HEK293 (cell line): ENCODE results near the gene OR5AK2.

Source experiments
- CTCF ChIA-PET: fragments of 350-600 bp; formaldehyde crosslinking; extraction: SDS; loops from one replicate; lab custom pipeline; 2021; ENCODE audit warnings: antibody characterized with exemption; lab: Yijun Ruan, JAX
- POLR2A ChIA-PET: fragments of 300-600 bp; formaldehyde crosslinking; extraction: SDS; loops from one replicate; lab custom pipeline; 2020; ENCODE audit warnings: antibody characterized with exemption, inconsistent platforms; lab: Yijun Ruan, JAX
- H3K27ac ChIP-seq: fragments of 200-500 bp; sonication (Bioruptor generic); 2 replicates; pipeline ENCODE4 v1.5.1; 2014; ENCODE audit warnings: low read depth, low read length, control low read depth, inconsistent platforms; ENCODE audit errors: extremely low read depth
- H3K36me3 ChIP-seq, 2 experiments: fragments of 200-500 bp in 1 of 2; sonication (Bioruptor generic) in 1 of 2; 1 replicate in 1 of 2; 2 replicates in 1 of 2; pipeline ENCODE4 v1.5.1; 2014 to 2017; ENCODE audit warnings: inconsistent platforms in 2 of 2, low read length in 2 of 2; ENCODE audit not compliant: control insufficient read depth in 2 of 2, insufficient read depth in 1 of 2
- H3K4me1 ChIP-seq: fragments of 200-500 bp; sonication (Bioruptor generic); 2 replicates; pipeline ENCODE4 v1.5.1; 2014; ENCODE audit warnings: mild to moderate bottlenecking, low read length, inconsistent platforms; ENCODE audit not compliant: control insufficient read depth, insufficient read depth
- H3K4me3 ChIP-seq: 2 replicates; pipeline ENCODE4 v1.5.1; 2011; ENCODE audit warnings: low read depth, mild to moderate bottlenecking, control low read depth, low read length, moderate library complexity
- H3K9me3 ChIP-seq: fragments of 200-500 bp; sonication (Bioruptor generic); 2 replicates; pipeline ENCODE4 v1.5.1; 2014; ENCODE audit warnings: low read depth, low read length, inconsistent platforms; ENCODE audit not compliant: control insufficient read depth, insufficient read depth
- GFI1B ChIP-seq: fragments of 450-650 bp; formaldehyde crosslinking; IDR thresholded peaks from 2 replicates; pipeline ENCODE4 v1.5.1; 2016; ENCODE audit warnings: missing biosample characterization, missing genetic modification characterization
- HOXC10 ChIP-seq: sonication (generic); formaldehyde crosslinking; IDR thresholded peaks from 2 replicates; pipeline ENCODE4 v1.8.1; 2023; ENCODE audit warnings: mild to moderate bottlenecking, missing genetic modification reagents
- IKZF3 ChIP-seq: fragments of 450-650 bp; IDR thresholded peaks from 2 replicates; pipeline ENCODE4 v1.5.0; 2018; ENCODE audit warnings: missing biosample characterization, mild to moderate bottlenecking, missing genetic modification characterization, moderate library complexity
- SALL2 ChIP-seq: fragments of 450-650 bp; formaldehyde crosslinking; IDR thresholded peaks from 2 replicates; pipeline ENCODE4 v1.5.0; 2017; ENCODE audit warnings: missing biosample characterization, mild to moderate bottlenecking, missing genetic modification characterization, borderline replicate concordance
- ZBTB17 ChIP-seq: fragments of 450-650 bp; formaldehyde crosslinking; IDR thresholded peaks from 2 replicates; pipeline ENCODE4 v1.5.1; 2016; ENCODE audit warnings: missing biosample characterization, missing genetic modification characterization
- ZBTB21 ChIP-seq: fragments of 450-650 bp; formaldehyde crosslinking; IDR thresholded peaks from 2 replicates; pipeline ENCODE4 v1.5.1; 2017; ENCODE audit warnings: missing biosample characterization, missing genetic modification characterization
- ZBTB8A ChIP-seq: fragments of 450-650 bp; formaldehyde crosslinking; IDR thresholded peaks from 2 replicates; pipeline ENCODE4 v1.5.1; 2016; ENCODE audit warnings: missing biosample characterization, missing genetic modification characterization
- ZEB2 ChIP-seq: fragments of 450-650 bp; formaldehyde crosslinking; IDR thresholded peaks from 2 replicates; pipeline ENCODE4 v1.5.1; 2016; ENCODE audit warnings: missing biosample characterization, missing genetic modification characterization
- ZFP3 ChIP-seq: fragments of 450-650 bp; formaldehyde crosslinking; IDR thresholded peaks from 2 replicates; pipeline ENCODE4 v1.5.1; 2016; ENCODE audit warnings: low read depth, missing biosample characterization, missing genetic modification characterization
- ZNF157 ChIP-seq: fragments of 450-650 bp; formaldehyde crosslinking; IDR thresholded peaks from 2 replicates; pipeline ENCODE4 v1.5.1; 2016; ENCODE audit warnings: missing biosample characterization, missing genetic modification characterization
- ZNF16 ChIP-seq: fragments of 450-650 bp; formaldehyde crosslinking; IDR thresholded peaks from 2 replicates; pipeline ENCODE4 v1.5.1; 2016; ENCODE audit warnings: low read depth, missing biosample characterization, missing genetic modification characterization
- ZNF174 ChIP-seq: fragments of 450-650 bp; formaldehyde crosslinking; IDR thresholded peaks from 2 replicates; pipeline ENCODE4 v1.5.0; 2017; ENCODE audit warnings: missing biosample characterization, mild to moderate bottlenecking, missing genetic modification characterization
- ZNF404 ChIP-seq: fragments of 450-650 bp; formaldehyde crosslinking; IDR thresholded peaks from 2 replicates; pipeline ENCODE4 v1.5.1; 2017; ENCODE audit warnings: missing biosample characterization, missing genetic modification characterization
- ZNF48 ChIP-seq: fragments of 450-650 bp; formaldehyde crosslinking; IDR thresholded peaks from 2 replicates; pipeline ENCODE4 v1.5.1; 2016; ENCODE audit warnings: missing biosample characterization, missing genetic modification characterization
- ZNF501 ChIP-seq: fragments of 450-650 bp; formaldehyde crosslinking; IDR thresholded peaks from 2 replicates; pipeline ENCODE4 v1.5.1; 2016; ENCODE audit warnings: missing biosample characterization, missing genetic modification characterization
- ZNF521 ChIP-seq: fragments of 450-650 bp; formaldehyde crosslinking; IDR thresholded peaks from 2 replicates; pipeline ENCODE4 v1.5.1; 2017; ENCODE audit warnings: missing biosample characterization, mild to moderate bottlenecking, missing genetic modification characterization
- ZNF544 ChIP-seq: fragments of 450-650 bp; formaldehyde crosslinking; IDR thresholded peaks from 2 replicates; pipeline ENCODE4 v1.5.0; 2017; ENCODE audit warnings: missing biosample characterization, missing genetic modification characterization
- ZNF558 ChIP-seq: fragments of 450-650 bp; formaldehyde crosslinking; IDR thresholded peaks from 2 replicates; pipeline ENCODE4 v1.5.1; 2016; ENCODE audit warnings: missing biosample characterization, missing genetic modification characterization
- ZNF701 ChIP-seq: fragments of 450-650 bp; formaldehyde crosslinking; IDR thresholded peaks from 2 replicates; pipeline ENCODE4 v1.5.1; 2016; ENCODE audit warnings: missing biosample characterization, missing genetic modification characterization
- ZNF707 ChIP-seq: fragments of 450-650 bp; formaldehyde crosslinking; IDR thresholded peaks from 2 replicates; pipeline ENCODE4 v1.5.1; 2016; ENCODE audit warnings: missing biosample characterization, missing genetic modification characterization
- ZNF747 ChIP-seq: fragments of 450-650 bp; formaldehyde crosslinking; IDR thresholded peaks from 2 replicates; pipeline ENCODE4 v1.5.1; 2016; ENCODE audit warnings: missing biosample characterization, missing genetic modification characterization
- ZNF777 ChIP-seq: fragments of 450-650 bp; formaldehyde crosslinking; IDR thresholded peaks from 2 replicates; pipeline ENCODE4 v1.5.1; 2017; ENCODE audit warnings: missing biosample characterization, missing genetic modification characterization, borderline replicate concordance
- ZSCAN30 ChIP-seq: fragments of 450-650 bp; IDR thresholded peaks from 2 replicates; pipeline ENCODE4 v1.5.1; 2018; ENCODE audit warnings: missing biosample characterization, mild to moderate bottlenecking, missing genetic modification characterization, moderate library complexity
- TF ChIP-seq, protein P1 (sequence below): fragments of 450-650 bp; formaldehyde crosslinking; IDR thresholded peaks from 2 replicates; pipeline ENCODE4 v1.5.1; 2016; ENCODE audit warnings: missing biosample characterization, missing genetic modification characterization
- TF ChIP-seq, protein P2 (sequence below): fragments of 450-650 bp; IDR thresholded peaks from 2 replicates; pipeline ENCODE4 v1.5.1; 2018; ENCODE audit warnings: missing biosample characterization, mild to moderate bottlenecking, missing genetic modification characterization

Gene OR5AK2

DNA sequence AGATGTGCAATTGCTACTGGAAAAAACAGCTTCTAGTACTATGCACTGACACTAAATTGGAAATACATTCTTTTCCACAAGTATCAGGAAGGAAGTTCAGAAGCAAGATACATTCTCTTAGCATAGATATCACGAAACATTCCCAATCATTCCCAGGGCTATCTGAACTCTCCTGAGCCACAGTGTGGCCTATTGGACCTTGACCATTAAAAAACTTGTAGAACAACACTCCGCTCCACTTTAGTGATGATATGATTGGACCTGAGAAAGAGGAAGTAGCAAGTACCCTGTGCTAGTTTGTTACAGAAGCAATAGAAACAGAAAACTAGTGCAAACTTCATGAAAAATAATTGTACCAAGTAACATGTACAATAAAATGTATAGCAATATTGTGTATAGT lies 11.4 kb upstream of the OR5AK2 start (continued):
- TF ChIP-seq ZNF701 (tag by site-specific recombination) (no peak), ZNF501 (tag by site-specific recombination) (no peak)

DNA sequence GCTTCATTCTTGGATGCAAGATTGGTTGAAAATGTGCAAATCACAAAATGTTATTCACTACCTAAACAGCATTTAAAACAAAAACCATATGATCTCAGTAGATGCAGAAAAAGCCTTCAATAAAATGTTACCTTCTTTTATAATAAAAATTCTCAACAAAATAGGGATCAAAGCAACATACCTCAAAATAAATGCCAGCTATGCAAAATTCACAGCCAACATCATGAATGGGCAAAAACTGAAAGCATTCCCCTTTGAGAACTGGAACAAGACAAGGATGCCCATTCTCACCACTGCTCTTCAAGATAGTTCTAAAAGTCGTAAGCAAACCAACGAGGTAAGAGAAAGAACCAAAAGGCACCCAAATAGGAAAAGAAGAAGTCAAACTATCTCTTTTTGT lies 2.0 kb downstream of the OR5AK2 start:
- no peak overlapping the region for H3K4me3 ChIP-seq
- H3K27ac ChIP-seq: no peak overlapping the region
- no peaks in the 10 kb centered on the region for H3K36me3 ChIP-seq
- TF ChIP-seq ZNF777 (tag by site-specific recombination): no peak
- TF ChIP-seq ZNF48 (tag by site-specific recombination): no peak
- TF ChIP-seq, protein P1, sequence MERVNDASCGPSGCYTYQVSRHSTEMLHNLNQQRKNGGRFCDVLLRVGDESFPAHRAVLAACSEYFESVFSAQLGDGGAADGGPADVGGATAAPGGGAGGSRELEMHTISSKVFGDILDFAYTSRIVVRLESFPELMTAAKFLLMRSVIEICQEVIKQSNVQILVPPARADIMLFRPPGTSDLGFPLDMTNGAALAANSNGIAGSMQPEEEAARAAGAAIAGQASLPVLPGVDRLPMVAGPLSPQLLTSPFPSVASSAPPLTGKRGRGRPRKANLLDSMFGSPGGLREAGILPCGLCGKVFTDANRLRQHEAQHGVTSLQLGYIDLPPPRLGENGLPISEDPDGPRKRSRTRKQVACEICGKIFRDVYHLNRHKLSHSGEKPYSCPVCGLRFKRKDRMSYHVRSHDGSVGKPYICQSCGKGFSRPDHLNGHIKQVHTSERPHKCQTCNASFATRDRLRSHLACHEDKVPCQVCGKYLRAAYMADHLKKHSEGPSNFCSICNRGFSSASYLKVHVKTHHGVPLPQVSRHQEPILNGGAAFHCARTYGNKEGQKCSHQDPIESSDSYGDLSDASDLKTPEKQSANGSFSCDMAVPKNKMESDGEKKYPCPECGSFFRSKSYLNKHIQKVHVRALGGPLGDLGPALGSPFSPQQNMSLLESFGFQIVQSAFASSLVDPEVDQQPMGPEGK (tag by site-specific recombination): no peak
- no peak for TF ChIP-seq ZNF404 (tag by site-specific recombination)
- TF ChIP-seq, all 188 proteins: peak for 0
- no peaks in the 10 kb centered on the region for H3K4me1 ChIP-seq
- ChIA-PET POLR2A (no interaction called here), CTCF (no interaction called here)
- no peaks in the 10 kb centered on the region for H3K9me3 ChIP-seq

DNA sequence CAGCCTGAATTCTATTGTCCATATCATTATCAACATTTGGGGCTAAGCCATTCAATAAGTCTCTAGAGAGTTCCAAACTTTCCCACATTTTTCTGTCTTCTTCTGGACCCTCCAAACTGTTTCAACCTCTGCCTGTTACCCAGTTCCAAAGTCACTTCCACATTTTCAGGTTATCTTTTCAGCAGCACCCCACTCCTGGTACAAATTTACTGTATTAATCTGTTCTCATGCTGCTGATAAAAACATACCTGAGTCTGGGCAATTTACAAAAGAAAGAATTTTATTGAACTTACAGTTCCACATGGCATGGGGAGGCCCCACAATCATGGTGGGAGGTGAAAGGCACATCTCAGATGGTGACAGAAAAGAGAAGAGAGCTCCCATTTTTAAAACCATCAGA lies 5.8 kb downstream of the OR5AK2 start:
- Histone ChIP-seq H3K9me3 (no peaks in the 10 kb centered on the region), H3K4me3 (no peak overlapping the region), H3K36me3 (no peaks in the 10 kb centered on the region), H3K27ac (no peak overlapping the region), H3K4me1 (no peaks in the 10 kb centered on the region)
- ChIA-PET CTCF (no interaction called here), POLR2A (no interaction called here)
- TF ChIP-seq ZNF544 (no peak), SALL2 (tag by site-specific recombination) (no peak), ZNF747 (tag by site-specific recombination) (no peak), ZNF558 (tag by site-specific recombination) (no peak), ZNF707 (tag by site-specific recombination) (peak; percentile 54), ZEB2 (tag by site-specific recombination) (no peak), IKZF3 (tag by site-specific recombination) (no peak), ZNF174 (tag by site-specific recombination) (no peak), ZNF521 (tag by site-specific recombination) (no peak)

DNA sequence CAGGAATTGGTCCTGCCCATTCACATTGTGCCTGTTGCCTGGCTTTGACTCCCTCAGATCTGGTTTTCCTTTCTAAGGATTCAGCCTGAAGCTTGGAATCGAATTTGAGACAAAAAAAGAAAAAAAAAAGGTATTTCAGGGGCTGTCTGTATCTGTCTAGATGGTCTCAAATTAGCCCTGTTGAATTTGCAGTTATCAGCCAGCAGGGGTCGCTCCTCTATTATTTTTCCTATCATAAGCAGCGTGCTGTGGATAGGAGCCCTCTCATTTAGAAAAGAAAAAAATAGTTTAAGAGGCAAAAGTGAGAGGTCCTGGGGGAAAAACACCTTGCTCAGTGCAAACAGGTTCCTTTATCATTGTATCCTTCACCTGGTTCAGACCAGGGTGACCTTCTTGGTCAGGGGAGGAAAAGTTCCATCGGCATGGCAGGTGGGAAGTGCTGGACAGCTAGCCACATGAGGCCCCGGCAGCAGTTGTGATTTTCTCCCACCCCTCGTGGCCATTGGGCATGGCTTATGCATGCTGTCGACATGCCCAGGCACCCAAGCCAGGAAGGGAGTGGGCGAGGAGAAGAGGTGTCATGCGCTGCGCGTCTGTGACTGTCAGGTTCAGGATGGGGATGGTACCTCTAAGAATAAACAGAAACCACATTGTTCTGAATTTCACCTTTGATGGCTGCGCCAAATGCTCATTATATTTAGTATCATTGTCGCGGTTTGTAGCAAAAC lies 13.1 kb downstream of the OR5AK2 start:
- H3K27ac ChIP-seq: no peak overlapping the region
- CTCF ChIA-PET: interaction anchor here (0.6 kb wide), 1 partner anchor 53 kb away, joined by 3 read pairs; no protein-coding TSS in a partner anchor
- POLR2A ChIA-PET: no interaction called here
- H3K36me3 ChIP-seq: no peaks in the 10 kb centered on the region
- TF ChIP-seq ZFP3 (tag by site-specific recombination) (no peak), ZSCAN30 (tag by site-specific recombination) (no peak), ZBTB21 (no peak), ZNF157 (no peak), GFI1B (no peak), ZBTB17 (tag by site-specific recombination) (no peak), ZNF701 (tag by site-specific recombination) (no peak), ZBTB8A (tag by site-specific recombination) (no peak), ZNF16 (tag by site-specific recombination) (no peak), HOXC10 (CRISPR knock-in tag) (no peak)
- TF ChIP-seq, protein P2, sequence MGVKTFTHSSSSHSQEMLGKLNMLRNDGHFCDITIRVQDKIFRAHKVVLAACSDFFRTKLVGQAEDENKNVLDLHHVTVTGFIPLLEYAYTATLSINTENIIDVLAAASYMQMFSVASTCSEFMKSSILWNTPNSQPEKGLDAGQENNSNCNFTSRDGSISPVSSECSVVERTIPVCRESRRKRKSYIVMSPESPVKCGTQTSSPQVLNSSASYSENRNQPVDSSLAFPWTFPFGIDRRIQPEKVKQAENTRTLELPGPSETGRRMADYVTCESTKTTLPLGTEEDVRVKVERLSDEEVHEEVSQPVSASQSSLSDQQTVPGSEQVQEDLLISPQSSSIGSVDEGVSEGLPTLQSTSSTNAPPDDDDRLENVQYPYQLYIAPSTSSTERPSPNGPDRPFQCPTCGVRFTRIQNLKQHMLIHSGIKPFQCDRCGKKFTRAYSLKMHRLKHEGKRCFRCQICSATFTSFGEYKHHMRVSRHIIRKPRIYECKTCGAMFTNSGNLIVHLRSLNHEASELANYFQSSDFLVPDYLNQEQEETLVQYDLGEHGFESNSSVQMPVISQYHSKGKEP (tag by site-specific recombination): no peak
- no peak overlapping the region for H3K4me3 ChIP-seq
- no peaks in the 10 kb centered on the region for H3K9me3 ChIP-seq
- H3K4me1 ChIP-seq: no peaks in the 10 kb centered on the region
